Measurements from ENCODE around the gene PPM1N.
"Not testable (repeated sequence)": the region's sequence is repeated elsewhere in the genome, so short reads cannot be mapped to it uniquely, and the experiment has no call there.

The PPM1N gene

DNA sequence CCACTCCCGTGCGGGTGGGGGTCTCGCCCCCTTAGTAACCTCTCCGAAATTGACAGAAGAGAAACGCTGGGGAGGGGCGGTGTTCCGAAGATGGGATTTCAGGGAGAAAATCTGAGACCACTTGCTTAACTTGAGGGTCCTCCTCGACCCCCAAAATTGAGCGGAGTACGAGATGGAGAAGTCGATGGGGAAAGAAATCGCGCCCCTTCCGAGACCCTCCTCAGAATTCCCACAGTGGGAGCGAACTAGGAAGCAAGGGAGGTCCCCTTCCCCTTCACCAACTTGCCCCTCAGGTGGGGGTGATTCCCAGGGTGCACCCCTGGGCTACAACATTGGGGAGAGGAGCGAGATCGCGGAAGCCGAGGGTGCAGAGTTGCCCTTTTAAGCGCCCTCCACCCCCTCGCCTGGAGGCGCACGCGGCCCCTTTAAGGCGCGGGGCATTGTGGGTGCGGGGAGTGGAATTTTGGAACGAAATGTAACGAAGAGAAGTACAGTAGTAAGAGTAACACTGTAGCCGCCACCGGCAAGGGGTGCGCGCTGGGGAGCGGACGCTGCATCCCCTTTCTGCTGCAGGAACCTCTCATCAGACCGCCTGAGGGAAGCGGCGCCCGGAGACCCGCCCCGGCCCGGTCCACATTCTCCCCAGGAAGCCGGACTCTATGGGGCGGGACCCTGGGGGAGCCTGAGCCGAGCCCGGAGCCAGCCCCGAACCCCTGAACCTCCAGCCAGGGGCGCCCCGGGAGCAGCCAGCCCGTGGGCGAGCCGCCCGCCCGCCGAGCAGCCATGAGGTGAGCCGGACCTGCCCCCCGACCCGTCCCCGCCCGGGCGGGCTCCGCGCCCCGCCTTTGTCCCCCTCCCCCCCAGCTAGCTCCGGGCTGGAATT lies 9.0 kb downstream of the PPM1N start, which contains the start of gene VASP:
Gene VASP (plus strand): TSS at position 491 of the 883 bp plus-strand sequence. CDS start 293 bp downstream, at position 784.
- in situ Hi-C loops (cut with MboI; ENCODE audit: low sequenced_read_pairs): no loop called here

DNA sequence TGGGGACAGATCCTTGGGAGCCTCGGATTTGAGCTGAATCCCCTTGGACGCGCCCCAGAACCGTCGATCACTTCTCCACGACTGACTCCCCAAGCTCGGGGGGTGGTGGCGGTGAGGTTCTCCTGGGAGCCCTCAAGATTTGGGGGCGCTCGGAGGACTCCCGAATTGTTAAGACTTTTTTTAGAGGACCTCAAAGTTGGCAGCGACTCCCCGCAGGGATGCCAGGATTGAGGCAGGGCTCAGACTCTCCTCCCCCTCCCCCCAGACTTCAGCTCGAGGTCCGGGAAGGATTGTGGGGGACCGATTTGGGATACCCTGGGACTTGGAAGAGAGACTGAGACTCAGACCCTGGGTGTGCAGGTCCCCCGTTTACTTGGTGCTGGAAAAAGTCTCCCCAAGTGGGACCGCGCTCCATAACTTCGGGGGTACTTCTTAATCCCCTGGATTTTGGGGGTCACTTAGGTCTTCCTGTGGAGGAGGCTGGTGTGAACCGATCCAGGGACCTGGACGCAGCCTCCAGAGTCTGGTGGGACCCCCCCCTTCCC lies 9.7 kb downstream of the PPM1N start:
- in situ Hi-C loops (cut with MboI; ENCODE audit: low sequenced_read_pairs): no loop called here

- in situ Hi-C loops (cut with MboI; ENCODE audit: low sequenced_read_pairs): no loop called here
Observed at GRCh38 chr19:45508417-45508860, 10.2 kb downstream of the PPM1N start.

- in situ Hi-C loops (cut with MboI; ENCODE audit: low sequenced_read_pairs): no loop called here
Observed at GRCh38 chr19:45508861-45509691, 10.8 kb downstream of the PPM1N start.

- in situ Hi-C loops (cut with MboI; ENCODE audit: low sequenced_read_pairs): no loop called here
Observed at GRCh38 chr19:45509692-45510015, 11.4 kb downstream of the PPM1N start.

- in situ Hi-C loops (cut with MboI; ENCODE audit: low sequenced_read_pairs): not testable (repeated sequence)
Observed at GRCh38 chr19:45510352-45510751, 12.1 kb downstream of the PPM1N start.

GRCh38 chr19:45511074-45511473 lies 12.8 kb downstream of the PPM1N start:
- in situ Hi-C loops (cut with MboI; ENCODE audit: low sequenced_read_pairs): no loop called here

GRCh38 chr19:45512881-45513483 lies 14.7 kb downstream of the PPM1N start:
- in situ Hi-C loops (cut with MboI; ENCODE audit: low sequenced_read_pairs): no loop called here

GRCh38 chr19:45514376-45515051 lies 16.3 kb downstream of the PPM1N start:
- in situ Hi-C loops (cut with MboI; ENCODE audit: low sequenced_read_pairs): no loop called here

DNA sequence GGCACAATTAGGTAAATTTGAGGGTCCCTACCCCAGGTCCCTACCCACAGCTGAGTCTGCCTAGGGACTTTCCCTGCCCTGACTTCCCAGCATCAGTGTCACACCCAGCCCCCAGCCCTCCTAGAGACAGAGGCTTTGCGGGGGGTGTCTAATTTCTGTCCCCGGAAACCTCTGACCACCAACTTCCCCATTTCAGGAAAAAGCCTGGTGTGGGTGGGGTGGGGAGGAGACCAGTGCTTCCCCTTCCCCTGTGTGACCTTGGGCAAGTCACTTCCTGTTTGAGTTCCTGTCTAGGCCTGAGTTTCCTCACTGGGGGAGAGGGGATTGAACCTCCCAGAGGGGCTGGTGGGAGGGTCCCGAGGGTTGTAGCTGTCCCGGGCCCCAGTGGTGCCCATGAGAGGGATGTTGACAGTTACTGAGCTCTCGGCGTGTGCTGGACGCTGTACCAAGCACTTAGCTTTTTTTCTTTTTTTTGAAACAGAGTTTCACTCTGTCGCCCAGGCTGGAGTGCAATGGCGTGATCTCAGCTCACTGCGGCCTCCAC lies 16.9 kb downstream of the PPM1N start:
- in situ Hi-C loops (cut with MboI; ENCODE audit: low sequenced_read_pairs): no loop called here

DNA sequence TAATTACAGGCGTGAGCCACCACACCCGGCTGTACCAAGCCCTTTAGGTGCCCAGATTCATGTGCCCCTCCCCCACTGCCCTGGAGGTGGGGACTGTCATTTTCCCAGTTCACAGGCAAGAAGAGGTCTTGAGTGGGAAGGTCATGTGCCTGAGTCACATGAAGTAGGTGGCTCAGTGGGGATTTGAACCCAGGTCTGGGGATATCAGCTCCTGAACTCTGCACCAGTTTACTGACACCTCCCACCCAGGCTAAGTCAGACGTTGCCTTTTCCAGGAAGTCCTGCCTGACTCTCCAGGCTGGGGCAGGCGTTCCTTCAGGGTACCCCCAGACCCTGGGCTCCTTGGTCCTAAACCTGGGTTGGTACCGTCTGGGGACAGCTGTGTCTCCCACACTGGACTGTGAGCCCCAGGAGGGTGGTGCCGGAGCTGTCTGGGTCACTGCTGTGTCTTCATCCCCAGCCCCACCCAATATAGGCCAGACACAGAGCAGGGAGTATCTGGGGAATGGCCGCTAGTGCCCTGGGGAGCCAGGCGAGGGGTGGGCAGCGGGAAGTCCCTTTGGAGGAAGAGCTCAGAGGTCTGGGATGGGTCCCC lies 17.7 kb downstream of the PPM1N start:
- in situ Hi-C loops (cut with MboI; ENCODE audit: low sequenced_read_pairs): no loop called here

GRCh38 chr19:45517238-45517637 lies 19.0 kb downstream of the PPM1N start:
- in situ Hi-C loops (cut with MboI; ENCODE audit: low sequenced_read_pairs): no loop called here

GRCh38 chr19:45517641-45518468 lies 19.6 kb downstream of the PPM1N start:
- in situ Hi-C loops (cut with MboI; ENCODE audit: low sequenced_read_pairs): no loop called here

- in situ Hi-C loops (cut with MboI; ENCODE audit: low sequenced_read_pairs): no loop called here
Observed at GRCh38 chr19:45518469-45518826, 20.2 kb downstream of the PPM1N start.

DNA sequence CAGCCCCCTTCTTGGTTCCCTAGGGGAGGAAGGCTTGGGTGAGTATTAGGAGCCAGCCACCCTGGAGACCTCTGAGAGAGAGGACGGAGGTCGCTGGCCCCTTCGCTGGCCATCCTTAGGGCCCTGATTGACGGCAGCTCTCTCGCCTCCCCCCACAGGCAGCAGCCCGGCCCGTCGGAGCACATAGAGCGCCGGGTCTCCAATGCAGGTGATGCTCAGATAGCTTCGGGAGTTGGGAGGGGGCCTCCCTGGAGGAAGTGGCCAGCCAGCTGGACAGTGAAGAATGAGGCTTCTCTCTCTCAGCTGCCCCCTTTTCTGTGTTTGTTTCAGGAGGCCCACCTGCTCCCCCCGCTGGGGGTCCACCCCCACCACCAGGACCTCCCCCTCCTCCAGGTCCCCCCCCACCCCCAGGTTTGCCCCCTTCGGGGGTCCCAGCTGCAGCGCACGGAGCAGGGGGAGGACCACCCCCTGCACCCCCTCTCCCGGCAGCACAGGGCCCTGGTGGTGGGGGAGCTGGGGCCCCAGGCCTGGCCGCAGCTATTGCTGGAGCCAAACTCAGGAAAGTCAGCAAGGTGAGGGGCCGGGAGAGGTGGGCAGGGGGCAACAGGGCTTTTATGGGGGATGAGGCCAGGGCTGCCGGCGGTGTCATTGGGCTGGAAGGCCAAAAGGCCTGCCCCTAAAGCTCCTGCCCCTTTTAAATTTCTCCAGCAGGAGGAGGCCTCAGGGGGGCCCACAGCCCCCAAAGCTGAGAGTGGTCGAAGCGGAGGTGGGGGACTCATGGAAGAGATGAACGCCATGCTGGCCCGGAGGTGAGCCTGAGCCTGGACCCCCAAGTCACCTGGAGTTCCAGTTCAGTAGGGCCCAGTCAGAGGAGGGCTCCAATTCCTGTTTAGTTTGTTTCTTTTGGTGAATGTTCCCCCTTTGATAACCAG lies 24.0 kb downstream of the PPM1N start:
- in situ Hi-C loops (cut with MboI; ENCODE audit: low sequenced_read_pairs): no loop called here

DNA sequence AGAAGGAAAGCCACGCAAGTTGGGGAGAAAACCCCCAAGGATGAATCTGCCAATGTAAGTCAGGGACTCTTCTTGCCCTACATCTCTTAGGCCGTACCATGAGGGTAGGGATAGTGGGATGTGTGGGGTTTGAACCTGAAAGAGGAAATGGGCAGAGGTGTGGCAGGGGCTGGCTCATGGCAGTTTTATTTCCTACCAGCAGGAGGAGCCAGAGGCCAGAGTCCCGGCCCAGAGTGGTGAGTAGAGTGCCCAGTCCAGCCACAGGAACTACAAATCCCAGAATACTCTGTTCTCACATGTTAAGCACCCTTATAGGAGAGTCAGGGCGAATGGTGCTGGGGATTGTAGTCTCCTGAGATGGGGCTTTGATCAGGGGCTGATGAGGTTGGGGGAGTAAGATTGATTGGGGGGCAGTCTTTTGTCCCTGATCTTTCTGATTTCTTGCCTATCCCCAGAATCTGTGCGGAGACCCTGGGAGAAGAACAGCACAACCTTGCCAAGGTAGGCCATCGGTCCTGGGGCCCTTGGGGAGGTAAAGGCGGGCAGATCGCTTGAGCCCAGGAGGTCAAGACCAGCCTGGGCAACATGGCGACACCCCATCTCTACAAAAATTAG lies 25.5 kb downstream of the PPM1N start:
- in situ Hi-C loops (cut with MboI; ENCODE audit: low sequenced_read_pairs): no loop called here

- in situ Hi-C loops (cut with MboI; ENCODE audit: low sequenced_read_pairs): no loop called here
Observed at GRCh38 chr19:45524575-45525129, 26.4 kb downstream of the PPM1N start.
